K562 (cell line): ENCODE results near the gene RAB5A. TPM values are rescaled to one million over a fixed set of nuclear protein-coding genes. Genes with fewer than 3 reads are reported as not detected.

ENCODE experiments used
- CCNT2 ChIP-seq: IDR thresholded peaks from 2 replicates; pipeline ENCODE4 v1.6.1; 2011; ENCODE audit warnings: borderline replicate concordance, low read depth, mild to moderate bottlenecking, moderate library complexity, mixed read lengths, low read length; ENCODE audit not compliant: insufficient read length; ENCODE audit errors: extremely low read depth
- ETS2 ChIP-seq: IDR thresholded peaks from 2 replicates; pipeline ENCODE4 v1.6.1; 2016; ENCODE audit warnings: borderline replicate concordance, missing genetic modification characterization, mild to moderate bottlenecking, moderate library complexity, missing compliant biosample characterization; ENCODE audit not compliant: poor library complexity, severe bottlenecking
- GATA2 ChIP-seq: sonication (generic); formaldehyde crosslinking; IDR thresholded peaks from 2 replicates; pipeline ENCODE4 v1.4.0; 2020; ENCODE audit warnings: mild to moderate bottlenecking, missing genetic modification reagents
- PRMT5 ChIP-seq: sonication (generic); formaldehyde crosslinking; IDR thresholded peaks from 2 replicates; pipeline ENCODE4 v1.5.0; 2020; ENCODE audit warnings: missing genetic modification reagents
- SAFB ChIP-seq: fragments of 200-400 bp; formaldehyde crosslinking; IDR thresholded peaks from 2 replicates; pipeline ENCODE4 v1.6.1; 2017; ENCODE audit warnings: low read depth, low read length, borderline replicate concordance
- ZNF134 ChIP-seq: fragments of 250-450 bp; sonication (Bioruptor Pico); conservative IDR thresholded peaks from 2 replicates; pipeline ENCODE4 v1.4.0; 2020
- ZNF174 ChIP-seq: fragments of 250-450 bp; sonication (Bioruptor Pico); IDR thresholded peaks from 2 replicates; pipeline ENCODE4 v1.4.0; 2020; ENCODE audit warnings: mild to moderate bottlenecking
- ZNF347 ChIP-seq: fragments of 450-650 bp; formaldehyde crosslinking; IDR thresholded peaks from 2 replicates; pipeline ENCODE4 v1.4.0; 2020; ENCODE audit warnings: low read depth, mild to moderate bottlenecking, moderate library complexity
- ZNF408 ChIP-seq: fragments of 250-450 bp; sonication (Bioruptor Pico); IDR thresholded peaks from 2 replicates; pipeline ENCODE4 v1.4.0; 2020; ENCODE audit warnings: low read depth, mild to moderate bottlenecking, moderate library complexity
- ZNF699 ChIP-seq: fragments of 250-450 bp; sonication (Bioruptor Pico); IDR thresholded peaks from 2 replicates; pipeline ENCODE4 v1.8.0; 2021; ENCODE audit warnings: mild to moderate bottlenecking, moderate library complexity; ENCODE audit not compliant: insufficient replicate concordance
- polyA plus RNA-seq, 8 experiments: library from polyadenylated mRNA; depleted of rRNA in 4 of 8; stranded (reverse) in 5 of 8; unstranded in 3 of 8; fragments of >200 nt; fragmentation: Nextera tagmentation in 2 of 8; fragmentation: Illumina TruSeq in 1 of 8; extraction: Ambion mirVana in 2 of 8; extraction: Trizol in 1 of 8; gene quantifications; 2 replicates each; pipeline versions ENCODE4 v1.2.1 to v1.2.3, GENCODE V29; 2011 to 2014; ENCODE audit warnings: inconsistent platforms in 1 of 8, missing spikeins in 1 of 8
- total RNA-seq, 7 experiments: library from RNA; depleted of rRNA in 6 of 7; stranded (reverse); fragments of >200 nt in 6 of 7; fragmentation: Illumina TruSeq in 2 of 7; extraction: Trizol in 2 of 7; gene quantifications; 2 replicates each; pipeline versions ENCODE4 v1.2.1 to v1.2.3, GENCODE V29; 2011 to 2021; ENCODE audit warnings: low replicate concordance in 1 of 7
- TF ChIP-seq, protein P1 (sequence below): fragments of 200-600 bp; sonication (generic); IDR thresholded peaks from one replicate; pipeline ENCODE4 v1.6.1; 2012; ENCODE audit warnings: mild to moderate bottlenecking, low read depth, low read length, inconsistent platforms
- TF ChIP-seq, protein P2 (sequence below): sonication (generic); formaldehyde crosslinking; IDR thresholded peaks from 2 replicates; pipeline ENCODE4 v1.8.1; 2023; ENCODE audit warnings: mild to moderate bottlenecking, missing genetic modification reagents

Gene RAB5A
- total and polyA plus RNA-seq, 9 of the 15 experiments (the other 6 are each of a cell fraction or from before 2014, with no cell fraction given): 28.3 to 64.2 (median 49.0) TPM

DNA sequence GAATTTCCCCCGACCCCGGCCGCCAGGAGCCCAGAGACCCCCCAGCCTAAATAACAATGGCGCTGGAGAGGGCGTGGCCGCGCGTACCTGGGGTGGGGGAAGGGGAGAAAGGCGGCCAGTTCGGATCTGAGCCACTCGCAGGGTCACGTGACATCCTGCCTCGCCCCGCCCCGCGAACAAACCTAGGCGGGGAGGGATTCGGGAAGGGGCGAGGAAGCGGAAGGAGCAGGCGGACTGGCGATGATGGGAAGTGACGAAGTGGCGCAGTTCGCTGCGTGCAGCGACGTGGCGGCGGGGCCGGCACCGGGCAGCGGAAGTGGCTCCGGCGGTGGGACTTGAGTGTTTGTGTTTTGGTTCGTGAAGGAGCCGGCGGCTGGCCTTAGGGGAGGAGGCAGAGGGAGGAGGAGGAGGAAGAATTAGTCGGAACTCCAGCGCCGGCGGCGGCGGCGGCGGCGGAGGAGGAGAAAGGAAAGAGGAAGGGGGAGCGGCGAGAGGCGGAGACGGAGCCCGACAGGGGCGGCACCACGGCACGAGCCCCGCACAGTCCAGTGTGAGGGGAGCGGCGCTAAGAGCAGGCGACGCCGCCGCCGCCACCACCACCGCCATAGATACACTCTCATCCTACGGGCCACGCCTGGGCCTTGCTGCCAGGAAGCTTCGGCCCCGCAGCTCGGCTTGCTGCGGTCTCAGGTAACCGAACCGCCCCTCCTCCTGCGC is at the start of gene RAB5A (continued):
- TF ChIP-seq, protein P1, sequence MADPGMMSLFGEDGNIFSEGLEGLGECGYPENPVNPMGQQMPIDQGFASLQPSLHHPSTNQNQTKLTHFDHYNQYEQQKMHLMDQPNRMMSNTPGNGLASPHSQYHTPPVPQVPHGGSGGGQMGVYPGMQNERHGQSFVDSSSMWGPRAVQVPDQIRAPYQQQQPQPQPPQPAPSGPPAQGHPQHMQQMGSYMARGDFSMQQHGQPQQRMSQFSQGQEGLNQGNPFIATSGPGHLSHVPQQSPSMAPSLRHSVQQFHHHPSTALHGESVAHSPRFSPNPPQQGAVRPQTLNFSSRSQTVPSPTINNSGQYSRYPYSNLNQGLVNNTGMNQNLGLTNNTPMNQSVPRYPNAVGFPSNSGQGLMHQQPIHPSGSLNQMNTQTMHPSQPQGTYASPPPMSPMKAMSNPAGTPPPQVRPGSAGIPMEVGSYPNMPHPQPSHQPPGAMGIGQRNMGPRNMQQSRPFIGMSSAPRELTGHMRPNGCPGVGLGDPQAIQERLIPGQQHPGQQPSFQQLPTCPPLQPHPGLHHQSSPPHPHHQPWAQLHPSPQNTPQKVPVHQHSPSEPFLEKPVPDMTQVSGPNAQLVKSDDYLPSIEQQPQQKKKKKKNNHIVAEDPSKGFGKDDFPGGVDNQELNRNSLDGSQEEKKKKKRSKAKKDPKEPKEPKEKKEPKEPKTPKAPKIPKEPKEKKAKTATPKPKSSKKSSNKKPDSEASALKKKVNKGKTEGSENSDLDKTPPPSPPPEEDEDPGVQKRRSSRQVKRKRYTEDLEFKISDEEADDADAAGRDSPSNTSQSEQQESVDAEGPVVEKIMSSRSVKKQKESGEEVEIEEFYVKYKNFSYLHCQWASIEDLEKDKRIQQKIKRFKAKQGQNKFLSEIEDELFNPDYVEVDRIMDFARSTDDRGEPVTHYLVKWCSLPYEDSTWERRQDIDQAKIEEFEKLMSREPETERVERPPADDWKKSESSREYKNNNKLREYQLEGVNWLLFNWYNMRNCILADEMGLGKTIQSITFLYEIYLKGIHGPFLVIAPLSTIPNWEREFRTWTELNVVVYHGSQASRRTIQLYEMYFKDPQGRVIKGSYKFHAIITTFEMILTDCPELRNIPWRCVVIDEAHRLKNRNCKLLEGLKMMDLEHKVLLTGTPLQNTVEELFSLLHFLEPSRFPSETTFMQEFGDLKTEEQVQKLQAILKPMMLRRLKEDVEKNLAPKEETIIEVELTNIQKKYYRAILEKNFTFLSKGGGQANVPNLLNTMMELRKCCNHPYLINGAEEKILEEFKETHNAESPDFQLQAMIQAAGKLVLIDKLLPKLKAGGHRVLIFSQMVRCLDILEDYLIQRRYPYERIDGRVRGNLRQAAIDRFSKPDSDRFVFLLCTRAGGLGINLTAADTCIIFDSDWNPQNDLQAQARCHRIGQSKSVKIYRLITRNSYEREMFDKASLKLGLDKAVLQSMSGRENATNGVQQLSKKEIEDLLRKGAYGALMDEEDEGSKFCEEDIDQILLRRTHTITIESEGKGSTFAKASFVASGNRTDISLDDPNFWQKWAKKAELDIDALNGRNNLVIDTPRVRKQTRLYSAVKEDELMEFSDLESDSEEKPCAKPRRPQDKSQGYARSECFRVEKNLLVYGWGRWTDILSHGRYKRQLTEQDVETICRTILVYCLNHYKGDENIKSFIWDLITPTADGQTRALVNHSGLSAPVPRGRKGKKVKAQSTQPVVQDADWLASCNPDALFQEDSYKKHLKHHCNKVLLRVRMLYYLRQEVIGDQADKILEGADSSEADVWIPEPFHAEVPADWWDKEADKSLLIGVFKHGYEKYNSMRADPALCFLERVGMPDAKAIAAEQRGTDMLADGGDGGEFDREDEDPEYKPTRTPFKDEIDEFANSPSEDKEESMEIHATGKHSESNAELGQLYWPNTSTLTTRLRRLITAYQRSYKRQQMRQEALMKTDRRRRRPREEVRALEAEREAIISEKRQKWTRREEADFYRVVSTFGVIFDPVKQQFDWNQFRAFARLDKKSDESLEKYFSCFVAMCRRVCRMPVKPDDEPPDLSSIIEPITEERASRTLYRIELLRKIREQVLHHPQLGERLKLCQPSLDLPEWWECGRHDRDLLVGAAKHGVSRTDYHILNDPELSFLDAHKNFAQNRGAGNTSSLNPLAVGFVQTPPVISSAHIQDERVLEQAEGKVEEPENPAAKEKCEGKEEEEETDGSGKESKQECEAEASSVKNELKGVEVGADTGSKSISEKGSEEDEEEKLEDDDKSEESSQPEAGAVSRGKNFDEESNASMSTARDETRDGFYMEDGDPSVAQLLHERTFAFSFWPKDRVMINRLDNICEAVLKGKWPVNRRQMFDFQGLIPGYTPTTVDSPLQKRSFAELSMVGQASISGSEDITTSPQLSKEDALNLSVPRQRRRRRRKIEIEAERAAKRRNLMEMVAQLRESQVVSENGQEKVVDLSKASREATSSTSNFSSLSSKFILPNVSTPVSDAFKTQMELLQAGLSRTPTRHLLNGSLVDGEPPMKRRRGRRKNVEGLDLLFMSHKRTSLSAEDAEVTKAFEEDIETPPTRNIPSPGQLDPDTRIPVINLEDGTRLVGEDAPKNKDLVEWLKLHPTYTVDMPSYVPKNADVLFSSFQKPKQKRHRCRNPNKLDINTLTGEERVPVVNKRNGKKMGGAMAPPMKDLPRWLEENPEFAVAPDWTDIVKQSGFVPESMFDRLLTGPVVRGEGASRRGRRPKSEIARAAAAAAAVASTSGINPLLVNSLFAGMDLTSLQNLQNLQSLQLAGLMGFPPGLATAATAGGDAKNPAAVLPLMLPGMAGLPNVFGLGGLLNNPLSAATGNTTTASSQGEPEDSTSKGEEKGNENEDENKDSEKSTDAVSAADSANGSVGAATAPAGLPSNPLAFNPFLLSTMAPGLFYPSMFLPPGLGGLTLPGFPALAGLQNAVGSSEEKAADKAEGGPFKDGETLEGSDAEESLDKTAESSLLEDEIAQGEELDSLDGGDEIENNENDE: no peak
- TF ChIP-seq CCNT2 (peak; percentile 67), ZNF347 (CRISPR knock-in tag) (no peak), ZNF699 (CRISPR knock-in tag) (no peak), ZNF134 (CRISPR knock-in tag) (no peak), ETS2 (no peak), GATA2 (CRISPR knock-in tag) (no peak), ZNF408 (CRISPR knock-in tag) (no peak), SAFB (no peak; the same call in 1 of the 2 replicates), ZNF174 (CRISPR knock-in tag) (no peak), PRMT5 (CRISPR knock-in tag) (no peak)
- TF ChIP-seq, protein P2, sequence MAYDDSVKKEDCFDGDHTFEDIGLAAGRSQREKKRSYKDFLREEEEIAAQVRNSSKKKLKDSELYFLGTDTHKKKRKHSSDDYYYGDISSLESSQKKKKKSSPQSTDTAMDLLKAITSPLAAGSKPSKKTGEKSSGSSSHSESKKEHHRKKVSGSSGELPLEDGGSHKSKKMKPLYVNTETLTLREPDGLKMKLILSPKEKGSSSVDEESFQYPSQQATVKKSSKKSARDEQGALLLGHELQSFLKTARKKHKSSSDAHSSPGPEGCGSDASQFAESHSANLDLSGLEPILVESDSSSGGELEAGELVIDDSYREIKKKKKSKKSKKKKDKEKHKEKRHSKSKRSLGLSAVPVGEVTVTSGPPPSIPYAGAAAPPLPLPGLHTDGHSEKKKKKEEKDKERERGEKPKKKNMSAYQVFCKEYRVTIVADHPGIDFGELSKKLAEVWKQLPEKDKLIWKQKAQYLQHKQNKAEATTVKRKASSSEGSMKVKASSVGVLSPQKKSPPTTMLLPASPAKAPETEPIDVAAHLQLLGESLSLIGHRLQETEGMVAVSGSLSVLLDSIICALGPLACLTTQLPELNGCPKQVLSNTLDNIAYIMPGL (CRISPR knock-in tag): peak; percentile 80; the same call in 1 of the 2 replicates
